ENCODE data around the gene NT5DC4.
A peak's percentile ranks its signal among the peaks of the same experiment; 100 is the strongest.

Gene NT5DC4

GRCh38 chr2:112690853-112691401, 29.9 kb upstream of the NT5DC4 start:
- TF ChIP-seq CTCF (conservative IDR thresholded peaks at IDR 0.05; ENCODE audit: low read depth, low read length), result peak; percentile 76
- peak; percentile 74 for DNase-seq (ENCODE audit: low read depth)
- H3K4me3 ChIP-seq (ENCODE audit: low read depth, low read length), result no peak overlapping the region

- no peak overlapping the region for H3K4me3 ChIP-seq (ENCODE audit: low read depth, low read length)
- TF ChIP-seq CTCF (conservative IDR thresholded peaks at IDR 0.05; ENCODE audit: low read depth, low read length), result no peak
- DNase-seq (ENCODE audit: low read depth), result peak; percentile 57
Observed at GRCh38 chr2:112691881-112692281, 28.9 kb upstream of the NT5DC4 start.

- DNase-seq (ENCODE audit: low read depth), result peak; percentile 99
- H3K4me3 ChIP-seq (ENCODE audit: low read depth, low read length), result no peak overlapping the region
- TF ChIP-seq CTCF (conservative IDR thresholded peaks at IDR 0.05; ENCODE audit: low read depth, low read length), result no peak
Observed at GRCh38 chr2:112692495-112692911, 28.3 kb upstream of the NT5DC4 start.

GRCh38 chr2:112692918-112693317, 27.9 kb upstream of the NT5DC4 start:
- H3K4me3 ChIP-seq (ENCODE audit: low read depth, low read length), result no peak overlapping the region
- TF ChIP-seq CTCF (conservative IDR thresholded peaks at IDR 0.05; ENCODE audit: low read depth, low read length), result no peak
- DNase-seq (ENCODE audit: low read depth), result no peak

GRCh38 chr2:112693596-112693995, 27.2 kb upstream of the NT5DC4 start:
- no peak for TF ChIP-seq CTCF (conservative IDR thresholded peaks at IDR 0.05; ENCODE audit: low read depth, low read length)
- H3K4me3 ChIP-seq (ENCODE audit: low read depth, low read length), result no peak overlapping the region
- DNase-seq (ENCODE audit: low read depth), result no peak

- no peak for TF ChIP-seq CTCF (conservative IDR thresholded peaks at IDR 0.05; ENCODE audit: low read depth, low read length)
- no peak for DNase-seq (ENCODE audit: low read depth)
- H3K4me3 ChIP-seq (ENCODE audit: low read depth, low read length), result no peak overlapping the region
Observed at GRCh38 chr2:112694182-112694581, 26.6 kb upstream of the NT5DC4 start.

GRCh38 chr2:112698834-112699515, 21.8 kb upstream of the NT5DC4 start:
- no peak for DNase-seq (ENCODE audit: low read depth)
- no peak for TF ChIP-seq CTCF (conservative IDR thresholded peaks at IDR 0.05; ENCODE audit: low read depth, low read length)
- no peak overlapping the region for H3K4me3 ChIP-seq (ENCODE audit: low read depth, low read length)
